HS-5 (cell line): ENCODE results near the gene TWIST2.

Experiments
- DNase-seq: peaks from one replicate; pipeline ENCODE4 v3.0.0-alpha.2; 2012; ENCODE audit warnings: low read depth

Gene TWIST2

DNA sequence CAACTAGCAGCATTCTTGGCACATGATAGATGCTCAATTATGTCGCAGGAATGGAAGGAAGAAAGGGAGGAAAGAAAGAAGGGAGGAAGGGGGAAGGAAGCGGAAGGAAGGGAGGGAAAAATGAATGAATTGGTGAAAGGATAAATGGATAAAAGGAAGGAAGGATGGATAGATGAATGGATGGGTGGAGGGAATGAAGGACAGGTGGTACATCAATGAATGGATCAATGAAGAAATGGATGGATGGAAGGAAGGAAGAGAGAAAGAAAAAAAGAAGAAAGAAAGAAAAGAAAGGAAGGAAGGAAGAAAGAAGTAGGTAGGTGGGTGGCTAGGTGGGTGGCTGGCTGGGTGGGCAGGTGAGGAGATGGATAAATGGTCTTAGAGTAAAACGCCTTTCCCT is 56.8 kb downstream of the TWIST2 start:
- no peak for DNase-seq

DNA sequence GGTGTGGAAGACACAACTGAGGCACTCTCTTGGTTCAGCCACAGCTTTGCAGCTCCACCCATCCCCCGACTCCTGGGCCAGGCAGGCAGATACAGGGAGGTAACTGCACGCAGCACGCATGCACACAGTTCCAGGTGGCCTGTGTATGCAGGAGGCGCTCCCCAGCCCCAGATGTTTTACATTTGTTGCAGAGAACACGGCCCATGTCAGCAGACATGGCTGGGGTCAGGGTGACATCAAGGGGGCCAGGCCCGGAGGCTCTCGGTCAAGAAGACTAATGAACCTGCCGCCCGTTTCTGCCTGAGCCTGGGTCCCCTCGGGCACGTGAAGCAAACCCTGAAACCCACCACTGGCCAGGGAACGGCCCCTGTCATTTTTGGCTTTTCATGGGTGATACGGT is 57.3 kb downstream of the TWIST2 start:
- no peak for DNase-seq

DNA sequence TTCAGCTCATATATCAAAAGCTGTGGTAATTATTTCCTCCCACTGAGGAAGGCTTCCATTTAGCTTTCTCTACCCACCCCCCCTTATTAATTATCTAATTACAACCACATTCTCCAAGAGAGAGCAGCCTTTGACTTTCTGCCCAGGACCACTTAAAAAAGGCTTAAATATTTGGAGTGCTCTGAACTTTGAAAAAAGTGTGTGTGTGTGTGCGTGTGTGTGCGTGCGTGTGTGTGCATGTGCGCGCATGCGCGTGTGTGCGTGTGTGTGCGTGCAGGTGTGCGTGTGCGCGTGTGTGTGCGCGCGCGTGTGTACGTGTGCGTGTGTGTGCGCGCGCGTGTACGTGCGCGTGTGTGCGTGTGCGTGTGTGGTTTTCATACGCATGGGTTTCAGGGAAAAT is 57.8 kb downstream of the TWIST2 start:
- no peak for DNase-seq

DNA sequence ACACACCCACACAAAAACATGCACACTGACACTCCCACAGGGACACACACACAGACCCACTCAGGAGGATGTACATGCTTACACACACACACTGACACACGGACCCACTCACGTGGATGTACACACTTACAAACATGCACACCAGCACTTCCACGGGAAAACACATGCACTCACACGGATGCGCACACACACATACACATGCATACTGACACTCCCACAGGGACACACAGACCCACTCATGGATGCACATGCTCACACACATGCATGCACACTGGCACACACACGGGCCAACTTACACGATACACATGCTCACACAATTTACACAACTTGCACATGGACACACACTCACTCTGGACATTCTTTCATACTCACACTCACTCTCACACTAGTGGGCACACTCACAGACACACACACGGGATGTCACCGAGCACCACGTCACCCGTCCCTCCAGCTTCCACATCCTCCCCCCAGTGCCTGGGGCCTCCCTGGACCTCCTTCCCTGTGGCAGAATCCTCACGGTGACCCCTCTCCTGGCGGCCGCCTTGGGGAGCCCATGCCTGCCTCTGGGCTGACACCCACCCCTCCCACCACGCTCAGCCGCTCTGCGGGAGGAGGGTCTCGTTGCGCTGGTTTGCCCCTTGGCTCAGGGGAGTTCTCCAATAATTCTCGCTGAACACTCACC is 58.5 kb downstream of the TWIST2 start:
- DNase-seq = no peak

DNA sequence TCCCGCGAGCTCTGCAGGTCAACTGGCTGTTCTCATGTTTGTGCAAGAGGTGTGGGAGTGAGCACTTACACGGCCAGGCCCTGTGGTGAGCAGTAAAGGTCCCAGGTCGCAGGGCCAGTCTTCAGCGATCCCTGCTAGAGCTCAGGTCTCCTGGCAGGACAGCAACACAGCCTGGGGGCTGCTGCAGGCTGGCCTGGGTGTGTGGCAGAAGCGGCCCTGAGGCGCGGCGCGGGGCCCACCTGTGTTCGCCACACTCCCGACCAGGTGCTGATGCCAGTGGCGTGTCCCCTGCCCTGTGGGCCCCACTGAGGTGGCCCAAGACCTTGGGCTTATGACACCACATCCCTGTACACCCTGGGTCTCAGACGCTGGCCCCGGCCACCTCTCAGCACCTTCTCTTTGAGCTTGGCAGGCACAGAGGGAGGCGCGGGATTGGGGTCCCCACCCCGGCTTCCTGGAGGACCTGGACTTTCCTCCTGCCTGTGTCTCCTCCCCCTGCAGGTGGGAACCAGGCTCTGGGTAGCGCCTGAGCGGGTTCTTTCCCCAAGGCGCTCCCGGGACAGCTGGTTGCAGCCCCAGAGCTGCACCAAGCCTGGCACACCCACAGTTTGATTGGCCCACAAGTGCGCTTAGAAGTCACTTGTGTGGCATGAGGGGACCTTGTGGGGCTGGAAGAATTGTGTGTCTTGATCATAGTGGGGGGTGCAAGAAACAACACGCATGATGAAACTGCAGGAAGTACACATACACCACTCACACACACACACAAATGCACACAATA is 59.2 kb downstream of the TWIST2 start:
- no peak for DNase-seq

DNA sequence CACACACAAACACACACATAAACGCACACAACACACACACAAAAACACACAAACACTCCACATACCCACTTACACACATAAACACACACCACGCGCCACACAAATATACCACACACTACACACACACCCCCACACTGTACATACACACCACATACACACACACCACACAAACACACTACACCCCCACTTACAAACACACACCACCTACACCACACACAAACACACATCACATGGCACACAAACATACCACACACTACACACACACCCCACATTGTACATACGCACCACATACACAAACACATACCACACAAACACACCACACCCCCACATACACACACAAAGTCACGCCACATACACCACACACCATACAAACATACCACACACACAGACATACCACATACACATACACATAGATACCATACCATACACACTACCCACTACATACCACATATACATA is 59.9 kb downstream of the TWIST2 start:
- no peak for DNase-seq

DNA sequence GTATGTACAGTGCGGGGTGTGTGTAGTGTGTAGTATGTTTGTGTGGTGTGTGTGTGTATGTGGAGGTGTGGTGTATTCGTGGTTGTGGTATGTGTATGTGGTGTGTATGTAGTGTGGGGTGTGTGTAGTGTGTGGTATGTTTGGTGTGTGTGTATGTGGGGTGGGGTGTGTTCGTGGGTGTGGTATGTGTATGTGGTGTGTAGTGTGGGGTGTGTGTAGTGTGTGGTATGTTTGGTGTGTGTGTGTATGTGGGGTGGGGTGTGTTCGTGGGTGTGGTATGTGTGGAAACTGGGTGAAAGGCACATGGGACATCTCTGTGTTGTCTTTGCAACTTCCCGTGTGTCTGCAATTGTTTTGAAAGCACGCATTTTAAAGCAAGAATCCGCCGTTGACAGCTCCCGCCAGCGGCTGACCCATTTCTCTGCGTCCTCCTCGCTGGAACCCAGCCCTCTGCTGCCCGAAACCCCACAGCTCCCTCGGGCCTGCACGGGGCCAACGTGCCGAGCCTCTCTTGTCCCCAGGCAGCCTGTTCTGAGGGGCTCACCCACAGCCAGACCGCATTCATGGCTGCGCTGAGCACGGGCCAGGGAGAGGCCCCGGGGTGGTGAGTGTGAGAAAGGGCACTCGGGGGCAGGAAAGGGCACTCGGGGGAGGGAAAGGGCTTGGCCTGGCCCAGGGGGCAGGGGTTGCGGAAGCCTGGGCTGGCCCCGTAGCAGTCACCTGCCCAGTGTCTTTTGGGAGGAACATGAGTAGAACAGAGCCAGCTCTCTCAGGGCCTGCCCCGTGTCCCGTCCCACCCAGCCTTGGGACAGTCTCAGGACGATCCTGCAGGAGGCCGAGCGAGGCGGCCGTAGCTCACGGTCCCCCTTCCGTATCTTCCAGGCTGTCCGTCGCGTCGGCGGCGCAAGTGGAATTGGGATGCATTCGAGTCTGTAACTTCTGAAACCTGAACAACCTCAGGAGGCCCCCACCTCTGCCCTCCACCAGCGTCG is 61.4 kb downstream of the TWIST2 start:
- no peak for DNase-seq

DNA sequence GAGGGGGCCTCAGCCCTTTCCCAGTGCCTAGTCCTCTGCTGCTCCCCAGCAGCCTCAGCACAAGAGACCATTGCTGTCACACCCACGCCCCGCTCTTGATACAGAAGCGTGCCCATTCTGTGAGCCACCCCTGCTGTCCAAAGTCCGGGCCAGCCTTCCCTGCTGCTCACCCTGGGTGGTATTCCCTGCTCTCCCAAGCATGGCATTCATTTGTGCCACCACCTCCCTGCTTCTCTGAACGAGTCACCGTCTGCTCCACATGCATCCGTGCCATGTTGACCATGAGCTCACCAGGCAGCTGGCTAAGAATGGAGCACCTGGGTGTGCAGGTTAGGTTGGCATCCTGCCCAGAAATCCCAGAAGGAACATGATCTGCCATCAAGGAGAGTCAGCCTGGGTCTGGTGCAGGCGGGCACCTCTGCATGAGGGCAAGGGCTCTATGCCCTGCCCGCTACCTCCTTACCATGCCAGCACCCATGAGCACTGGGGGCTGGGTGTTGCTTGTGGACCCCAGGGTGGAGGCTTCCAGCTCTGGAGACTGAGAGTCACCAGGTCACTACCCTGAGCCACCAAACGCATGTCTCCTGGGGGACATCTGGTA is 63.0 kb downstream of the TWIST2 start:
- DNase-seq = no peak

DNA sequence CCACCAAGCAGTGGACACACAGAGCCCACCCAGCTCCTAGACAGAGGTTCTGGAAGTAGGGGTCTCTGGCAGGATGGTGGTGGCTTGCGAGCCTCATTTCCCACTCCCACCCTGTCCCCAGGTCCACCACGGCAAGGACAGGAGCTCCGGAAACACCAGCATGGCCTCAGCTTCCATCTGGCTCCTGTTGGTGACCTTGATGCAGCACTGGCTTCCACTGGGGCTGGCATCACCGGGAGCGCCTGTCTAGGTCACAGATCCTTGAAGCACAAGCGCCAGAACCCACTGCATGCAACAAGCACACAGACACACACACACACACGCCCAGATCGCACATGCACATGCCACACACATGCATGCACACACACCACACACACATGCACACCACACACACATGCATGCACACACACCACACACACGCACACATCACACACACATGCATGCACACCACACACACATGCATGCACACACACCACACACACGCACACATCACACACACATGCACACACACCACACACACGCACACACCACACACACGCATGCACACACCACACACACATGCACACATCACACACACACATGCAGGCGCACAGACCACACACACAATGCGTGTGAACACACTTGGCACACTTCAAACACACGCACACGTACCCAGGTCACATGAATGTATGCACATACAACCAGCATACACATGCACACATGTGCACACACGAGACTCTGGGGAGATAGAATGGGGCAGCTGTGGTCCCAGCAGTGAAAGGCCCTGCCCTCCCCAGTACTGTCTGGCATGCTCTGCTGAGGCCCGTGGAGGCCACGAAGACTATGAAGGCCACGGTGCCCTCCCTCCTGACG is 63.7 kb downstream of the TWIST2 start:
- no peak for DNase-seq

DNA sequence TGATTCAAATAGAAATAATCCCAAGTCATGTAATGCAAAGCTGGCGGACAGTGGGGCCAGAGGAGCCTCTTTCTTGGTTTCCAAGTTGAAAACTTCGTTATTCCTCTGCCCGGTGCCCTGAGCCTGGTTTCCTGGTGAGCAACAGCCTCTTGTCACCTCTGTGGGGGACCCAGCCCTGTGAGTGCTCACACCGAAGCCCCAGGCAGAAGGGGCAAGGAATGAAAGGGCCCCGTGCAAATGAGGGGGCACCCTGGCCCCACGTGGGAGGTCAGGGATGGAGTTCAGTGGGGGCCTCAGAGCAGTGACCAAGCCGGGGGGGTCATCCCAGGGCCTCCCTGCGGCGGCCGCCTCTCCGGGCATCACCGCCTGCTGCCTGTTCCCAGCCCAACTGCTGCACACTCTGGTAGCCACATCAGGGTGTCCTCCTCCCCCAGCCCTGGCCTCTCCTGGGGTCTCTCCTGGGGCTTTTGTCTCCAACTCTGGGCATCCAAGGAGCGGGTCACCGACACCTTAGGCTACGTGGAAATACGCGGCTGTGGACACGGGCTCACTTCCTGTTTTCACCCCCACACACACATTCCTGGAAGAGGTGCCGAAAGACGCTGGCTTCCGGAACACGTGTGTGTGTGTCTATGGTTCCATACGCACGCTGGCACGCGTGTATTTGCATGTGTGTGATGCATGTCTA is 64.5 kb downstream of the TWIST2 start:
- DNase-seq = no peak

DNA sequence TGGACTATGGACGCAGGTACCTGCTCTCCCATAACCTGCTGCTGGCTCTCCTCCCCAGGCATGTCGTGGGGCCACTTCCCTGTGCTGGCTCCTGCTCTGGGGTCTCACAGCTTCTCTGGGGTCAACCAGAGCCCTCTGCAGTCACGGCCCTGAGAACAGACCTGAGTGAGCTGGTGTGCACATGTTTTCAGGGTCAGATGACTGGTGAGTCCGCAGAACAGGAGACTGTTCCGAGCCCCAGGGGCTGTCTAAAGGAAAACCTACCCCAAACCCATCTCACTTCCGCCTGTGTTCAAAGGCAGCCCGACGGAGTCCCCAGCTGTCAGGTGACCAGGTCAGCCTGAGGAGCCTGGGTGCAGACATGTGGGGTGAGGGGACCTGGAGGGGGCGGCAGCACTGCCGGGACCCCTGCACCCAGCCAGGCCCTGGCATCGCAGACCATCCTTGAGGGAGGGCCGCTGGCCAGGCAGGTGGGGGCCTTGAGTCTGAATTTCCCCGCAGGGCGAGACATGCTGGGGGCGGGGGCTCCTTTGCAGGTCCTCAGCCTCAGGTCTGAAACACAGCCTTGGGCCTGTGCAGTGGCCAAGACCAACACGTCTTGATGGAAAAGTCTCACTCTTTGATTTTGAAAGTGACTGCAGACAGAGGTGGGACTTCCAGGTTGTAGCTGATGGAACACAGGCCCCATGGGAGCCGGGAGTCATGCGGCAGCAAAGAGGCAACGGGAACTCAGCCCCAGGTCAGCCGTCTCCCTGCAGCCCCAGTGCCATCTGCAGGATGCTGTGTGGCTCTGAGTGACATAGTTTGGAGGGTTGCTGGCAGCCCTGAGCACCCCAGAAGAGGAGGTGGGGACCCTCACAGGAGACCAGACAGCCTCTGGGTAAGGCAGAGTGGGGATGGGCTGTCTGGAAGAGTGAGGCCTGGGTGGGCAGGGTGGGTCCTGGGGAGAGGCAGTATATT is 65.3 kb downstream of the TWIST2 start:
- DNase-seq = no peak

DNA sequence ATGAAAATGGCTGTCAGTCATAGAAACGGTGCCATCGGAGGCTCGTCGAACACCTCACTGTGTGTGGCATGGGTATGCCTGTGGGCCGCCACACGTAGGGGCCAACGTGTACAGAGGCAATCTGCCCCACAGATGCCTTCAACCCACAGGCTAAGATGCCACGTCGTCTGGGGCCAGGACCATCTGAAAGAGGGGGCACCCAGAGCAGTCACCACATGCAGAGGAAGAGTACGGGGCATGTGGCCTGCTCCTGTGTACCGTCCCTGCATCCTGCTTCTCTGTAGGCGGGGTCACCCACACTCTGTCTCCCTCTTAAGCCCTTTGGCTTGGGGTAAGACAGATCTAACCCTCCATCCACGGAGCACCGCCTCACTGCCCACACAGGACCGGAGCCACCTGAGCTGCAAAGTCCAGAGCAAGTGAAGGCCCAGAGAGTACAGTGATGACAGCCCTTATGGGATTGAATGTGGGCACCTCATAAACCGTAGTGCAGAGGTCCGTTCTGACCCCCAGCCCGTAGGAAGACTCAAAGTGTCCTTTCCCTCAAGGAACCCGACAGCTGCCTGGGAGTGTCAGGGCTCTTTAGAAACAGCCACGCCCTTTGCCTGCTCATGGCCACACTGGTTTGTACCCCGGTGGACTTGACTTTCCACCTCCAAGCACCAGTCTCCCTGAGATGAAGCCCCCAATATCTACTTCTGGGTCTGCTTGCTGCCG is 66.2 kb downstream of the TWIST2 start:
- DNase-seq = no peak

DNA sequence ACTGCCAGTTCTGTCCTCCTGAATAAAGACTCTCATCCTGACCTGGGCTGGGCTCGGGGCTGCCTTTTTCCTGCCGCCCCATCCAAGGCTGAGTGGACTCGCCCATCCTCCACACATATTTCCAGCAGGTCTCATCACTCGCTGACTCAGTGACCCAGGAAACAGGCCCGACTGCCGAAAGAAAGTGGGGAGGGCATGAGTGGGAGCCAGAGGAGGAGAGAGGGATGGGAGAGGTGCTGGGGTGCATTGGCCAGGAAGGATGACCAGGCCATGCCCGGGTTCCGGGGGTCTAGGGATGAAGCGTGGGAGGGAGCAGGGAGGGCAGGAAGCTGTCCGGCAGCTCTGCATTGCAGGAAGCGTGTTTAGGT is 66.7 kb downstream of the TWIST2 start:
- DNase-seq = peak; percentile 35

DNA sequence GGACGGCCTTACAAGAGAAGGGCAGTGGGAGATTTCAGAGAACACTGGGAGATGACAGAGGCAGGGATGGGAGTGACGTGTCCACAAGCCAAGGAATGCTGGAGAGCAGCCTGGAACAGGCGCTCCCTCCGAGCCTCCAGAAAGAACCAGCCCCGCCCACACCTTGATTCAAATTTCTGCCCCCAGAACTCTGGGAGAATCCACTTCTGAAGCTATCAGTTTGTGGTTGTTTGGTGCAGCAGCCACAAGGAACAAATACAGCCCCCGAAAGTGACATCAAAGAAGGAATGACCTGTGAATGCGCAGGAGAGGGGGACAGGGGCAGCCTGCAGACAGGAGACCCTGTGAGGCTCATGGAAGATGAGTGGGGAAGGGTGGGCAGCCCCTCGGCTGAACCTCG is 67.3 kb downstream of the TWIST2 start:
- no peak for DNase-seq

DNA sequence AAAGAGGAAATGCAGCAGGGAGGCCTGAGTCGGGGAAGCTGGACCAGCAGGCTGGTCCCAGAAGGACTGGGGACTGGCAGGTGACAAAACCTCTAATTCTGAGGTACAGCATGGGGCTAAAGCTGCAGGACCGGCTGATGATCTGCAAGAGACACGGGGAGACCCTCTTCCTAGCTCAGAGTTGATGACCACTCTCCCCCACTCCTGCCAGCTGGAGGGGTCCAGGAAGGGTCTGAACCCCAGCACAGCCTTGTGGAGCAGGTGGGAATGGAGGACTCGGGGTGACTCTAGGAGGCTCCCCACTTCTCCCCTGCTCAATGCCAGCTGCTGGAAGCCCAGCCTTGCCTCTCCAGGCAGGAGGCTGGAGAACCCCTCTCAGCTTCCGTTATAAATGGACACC is 67.7 kb downstream of the TWIST2 start:
- DNase-seq = no peak

DNA sequence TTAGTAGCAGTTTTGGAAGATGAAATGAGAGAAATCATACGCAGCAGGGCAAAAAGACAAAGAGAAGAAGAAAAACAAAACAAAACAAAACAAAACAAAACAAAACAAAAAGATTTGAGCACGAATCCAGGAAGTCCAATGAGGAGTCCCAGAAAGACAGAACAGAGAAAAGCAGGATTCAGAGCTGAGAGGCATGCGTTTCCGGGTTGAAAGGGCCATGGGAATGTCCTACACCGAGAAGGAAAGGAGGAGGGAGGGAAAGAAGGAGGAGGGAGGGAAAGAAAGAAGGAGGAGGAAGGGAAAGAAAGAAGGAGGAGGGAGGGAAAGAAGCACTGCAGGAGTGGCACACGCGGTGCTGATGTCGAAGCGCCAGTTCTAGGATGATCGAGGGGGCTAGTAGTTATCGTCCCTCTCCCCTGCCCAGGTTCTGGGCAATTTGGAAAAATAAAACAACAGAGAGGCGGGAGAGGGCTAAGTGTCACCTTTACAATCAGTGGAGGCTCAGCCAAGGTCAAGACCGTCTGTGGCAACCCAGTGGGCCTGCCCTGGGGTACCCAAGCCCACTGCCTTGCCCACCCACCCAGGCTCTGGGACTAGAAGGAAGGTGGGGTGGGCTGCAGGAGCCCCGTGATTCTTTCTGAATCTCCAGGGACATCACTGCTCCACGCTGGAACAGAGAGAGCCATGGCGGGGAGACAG is 68.4 kb downstream of the TWIST2 start:
- no peak for DNase-seq

DNA sequence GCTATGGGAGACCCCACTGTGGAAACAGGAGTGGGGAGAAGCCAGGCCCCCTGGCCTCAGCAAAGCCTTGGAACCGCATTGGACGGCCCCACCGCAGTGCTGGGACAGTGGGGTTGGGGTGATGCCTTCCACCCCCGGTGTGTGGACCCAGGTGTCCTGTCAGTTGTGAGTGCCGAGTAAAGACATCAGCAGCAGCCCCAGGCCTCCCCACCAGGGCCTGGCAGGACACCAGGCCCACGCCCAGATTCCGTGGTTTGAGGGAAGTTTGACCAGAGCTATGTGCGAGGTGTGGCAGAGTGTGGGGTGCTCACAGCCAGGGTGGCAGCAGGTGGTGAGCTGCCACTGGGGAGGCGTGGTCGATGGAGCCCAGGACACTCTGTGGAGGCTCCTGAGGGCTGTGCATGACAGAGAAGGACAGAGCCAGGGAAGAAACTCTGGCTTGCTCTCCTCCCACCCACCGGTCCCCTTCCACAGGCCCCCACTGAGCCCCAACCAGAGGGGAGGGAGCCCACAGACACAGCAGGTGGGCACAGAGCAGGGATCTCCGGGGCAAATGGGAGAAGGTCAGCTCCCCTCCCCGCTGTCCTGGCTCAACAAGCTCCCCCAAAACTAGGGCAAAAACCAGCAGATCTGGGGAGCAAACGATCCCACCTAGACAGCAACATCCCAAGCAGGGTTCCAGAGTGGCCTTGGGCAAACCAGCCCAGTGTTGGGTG is 69.1 kb downstream of the TWIST2 start:
- DNase-seq = no peak
